ENCODE results near the gene MRFAP1L1.

The MRFAP1L1 gene

GRCh38 chr4:6681191-6681590 is 28.5 kb downstream of the MRFAP1L1 start:
- no peak for TF ChIP-seq HDGF (IDR thresholded peaks at IDR 0.05; ENCODE audit: borderline replicate concordance)
- TF ChIP-seq CTBP1 (IDR thresholded peaks at IDR 0.05; ENCODE audit: borderline replicate concordance): no peak
- TF ChIP-seq L3MBTL2 (conservative IDR thresholded peaks at IDR 0.05): no peak
- TF ChIP-seq SP1 (IDR thresholded peaks at IDR 0.05): no peak
- no peak for TF ChIP-seq TARDBP (IDR thresholded peaks at IDR 0.05)
- no peak for TF ChIP-seq BHLHE40 (IDR thresholded peaks at IDR 0.05; ENCODE audit: borderline replicate concordance)
- TF ChIP-seq SUZ12 (IDR thresholded peaks at IDR 0.05): no peak
- no peak for TF ChIP-seq NFRKB (IDR thresholded peaks at IDR 0.05)
- no peak for TF ChIP-seq FOXK2 (IDR thresholded peaks at IDR 0.05)
- TF ChIP-seq FOXA1 (IDR thresholded peaks at IDR 0.05): no peak
- TF ChIP-seq LEF1 (IDR thresholded peaks at IDR 0.05; ENCODE audit: borderline replicate concordance): no peak
- no peak for TF ChIP-seq FOXM1 (IDR thresholded peaks at IDR 0.05; ENCODE audit: borderline replicate concordance)
- TF ChIP-seq ARNT (IDR thresholded peaks at IDR 0.05): no peak
- TF ChIP-seq ELF4 (IDR thresholded peaks at IDR 0.05): no peak
- TF ChIP-seq PKNOX1 (IDR thresholded peaks at IDR 0.05): no peak
- no peak for TF ChIP-seq ZNF384 (IDR thresholded peaks at IDR 0.05)
- POLR2A ChIA-PET: interaction anchor here (1.0 to 1.8 kb wide), 3 partner anchors 27 to 107 kb away, joined by 4 to 7 read pairs (median 5); partner anchors contain the start of genes MAN2B2 and MRFAP1
- peak; percentile 46 for DNase-seq (ENCODE audit: extremely low spot score)
- CTCF ChIA-PET: interaction anchor here (1.0 to 2.7 kb wide), 3 partner anchors 9 to 31 kb away, joined by 3 to 15 read pairs (median 4); no protein-coding TSS in a partner anchor

- ChIA-PET CTCF (interaction anchor here (1.0 to 2.7 kb wide), 4 partner anchors 10 to 131 kb away, joined by 3 to 15 read pairs (median 4); no protein-coding TSS in a partner anchor), POLR2A (interaction anchor here (0.9 to 1.8 kb wide), 3 partner anchors 9 to 106 kb away, joined by 3 to 7 read pairs (median 4); partner anchors contain the start of genes MAN2B2 and MRFAP1)
- DNase-seq (ENCODE audit: extremely low spot score): peak; percentile 52
- TF ChIP-seq CTBP1 (IDR thresholded peaks at IDR 0.05; ENCODE audit: borderline replicate concordance): no peak
- no peak for TF ChIP-seq ELF4 (IDR thresholded peaks at IDR 0.05)
- no peak for TF ChIP-seq ZNF384 (IDR thresholded peaks at IDR 0.05)
- no peak for TF ChIP-seq NFRKB (IDR thresholded peaks at IDR 0.05)
- no peak for TF ChIP-seq PKNOX1 (IDR thresholded peaks at IDR 0.05)
- TF ChIP-seq TARDBP (IDR thresholded peaks at IDR 0.05): no peak
Observed at GRCh38 chr4:6680372-6681034, 29.2 kb downstream of the MRFAP1L1 start.

- CTCF ChIA-PET: interaction anchor here (0.6 to 1.7 kb wide), 3 partner anchors 129 to 346 kb away, joined by 3 to 4 read pairs (median 4); no protein-coding TSS in a partner anchor
- POLR2A ChIA-PET: interaction anchor here (1.2 to 5.8 kb wide), 5 partner anchors 12 to 40 kb away, joined by 4 to 79 read pairs (median 17); partner anchors contain the start of genes BLOC1S4, MRFAP1 and MRFAP1L1
- TF ChIP-seq BHLHE40 (IDR thresholded peaks at IDR 0.05; ENCODE audit: borderline replicate concordance) (no peak), FOXA1 (IDR thresholded peaks at IDR 0.05) (no peak), FOXM1 (IDR thresholded peaks at IDR 0.05; ENCODE audit: borderline replicate concordance) (no peak), TARDBP (IDR thresholded peaks at IDR 0.05) (no peak), ARNT (IDR thresholded peaks at IDR 0.05) (no peak), ZNF384 (IDR thresholded peaks at IDR 0.05) (no peak), LEF1 (IDR thresholded peaks at IDR 0.05; ENCODE audit: borderline replicate concordance) (no peak)
- DNase-seq (ENCODE audit: extremely low spot score): no peak
Observed at GRCh38 chr4:6676722-6677558, 32.7 kb downstream of the MRFAP1L1 start.

- TF ChIP-seq L3MBTL2 (conservative IDR thresholded peaks at IDR 0.05): peak; percentile 78
- no peak for TF ChIP-seq CTBP1 (IDR thresholded peaks at IDR 0.05; ENCODE audit: borderline replicate concordance)
- CTCF ChIA-PET: interaction anchor here (0.6 to 1.3 kb wide), 7 partner anchors 15 to 435 kb away, joined by 3 to 4 read pairs (median 3); no protein-coding TSS in a partner anchor
- POLR2A ChIA-PET: interaction anchor here (0.7 to 5.8 kb wide), 17 partner anchors 9 to 231 kb away, joined by 3 to 79 read pairs (median 5); partner anchors contain the start of genes BLOC1S4, MAN2B2, MRFAP1 and MRFAP1L1
- DNase-seq (ENCODE audit: extremely low spot score): no peak
Observed at GRCh38 chr4:6674500-6675149, 35.0 kb downstream of the MRFAP1L1 start.

- TF ChIP-seq NFRKB (IDR thresholded peaks at IDR 0.05) (no peak), L3MBTL2 (conservative IDR thresholded peaks at IDR 0.05) (peak; percentile 92), SUZ12 (IDR thresholded peaks at IDR 0.05) (no peak)
- peak; percentile 98 for DNase-seq (ENCODE audit: extremely low spot score)
- ChIA-PET POLR2A (interaction anchor here (0.6 to 5.8 kb wide), 45 partner anchors 10 to 424 kb away, joined by 3 to 79 read pairs (median 4); partner anchors contain the start of genes BLOC1S4, GRPEL1, MAN2B2 and MRFAP1), CTCF (interaction anchor here (0.8 to 1.0 kb wide), 3 partner anchors 15 to 28 kb away, joined by 3 to 4 read pairs (median 4); no protein-coding TSS in a partner anchor)
Observed at GRCh38 chr4:6673660-6674499, 35.8 kb downstream of the MRFAP1L1 start.

All from HEK293T (cell line).